ENCODE measurements around the gene CHPF. TPM values are rescaled to one million over a fixed set of nuclear protein-coding genes. Genes with fewer than 3 reads are reported as not detected.

CHPF gene
- total RNA-seq, 2 experiments from 2014 or later, result 6.5 to 7.1 TPM

DNA sequence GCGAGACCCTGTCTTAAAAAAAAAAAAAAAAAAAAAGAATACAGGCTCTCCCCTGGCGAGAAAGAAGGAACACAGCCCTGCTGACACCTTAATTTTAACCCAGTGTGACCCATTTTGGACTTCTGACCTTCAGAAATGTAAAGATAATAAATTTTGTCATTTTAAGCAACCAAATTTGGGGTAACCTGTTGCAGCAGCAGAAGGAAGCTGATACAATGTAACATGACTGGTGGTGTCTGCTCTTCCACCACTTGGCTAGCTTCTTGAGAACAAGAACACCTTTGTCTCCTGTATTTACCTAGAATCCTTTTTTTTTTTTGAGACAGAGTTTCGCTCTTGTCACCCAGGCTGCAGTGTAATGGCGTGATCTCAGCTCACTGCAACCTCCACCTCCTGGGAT, 47.5 kb upstream of the CHPF start:
- Histone ChIP-seq H3K27me3 (ENCODE audit: control insufficient read depth in 1 of 2, insufficient read depth in 2 of 2, low read length in 2 of 2) (no peaks in the 10 kb centered on the region), H3K4me1 (ENCODE audit: insufficient read depth, low read length) (no peaks in the 10 kb centered on the region), H3K4me3 (ENCODE audit: low read length) (no peak overlapping the region), H3K9me3 (ENCODE audit: control insufficient read depth in 1 of 2, insufficient read depth in 1 of 2, low read length in 2 of 2) (no peaks in the 10 kb centered on the region), H3K36me3 (ENCODE audit: insufficient read depth, low read length) (no peaks in the 10 kb centered on the region), H3K27ac (ENCODE audit: low read depth in 1 of 2, low read length in 2 of 2) (no peak overlapping the region)
- no peak for DNase-seq
- CTCF ChIA-PET, result no interaction called here
- no peaks in the 10 kb centered on the region for H3K36me3 Mint-ChIP-seq (ENCODE audit: low read depth)
- intact Hi-C loops (cut with DNase I, micrococcal nuclease), result loop anchor here in 1 of 2 experiments (5.0 to 10.0 kb wide), 2 partner anchors 89 to 416 kb away; partner anchors contain the start of genes CNPPD1, RETREG2 and SLC23A3
- no peak for ATAC-seq (ENCODE audit: poor library complexity)
- peaks cover 32% of the 10 kb centered on the region for H3K27me3 Mint-ChIP-seq
- H3K9me3 Mint-ChIP-seq, result no peaks in the 10 kb centered on the region
- TF ChIP-seq, protein P1, sequence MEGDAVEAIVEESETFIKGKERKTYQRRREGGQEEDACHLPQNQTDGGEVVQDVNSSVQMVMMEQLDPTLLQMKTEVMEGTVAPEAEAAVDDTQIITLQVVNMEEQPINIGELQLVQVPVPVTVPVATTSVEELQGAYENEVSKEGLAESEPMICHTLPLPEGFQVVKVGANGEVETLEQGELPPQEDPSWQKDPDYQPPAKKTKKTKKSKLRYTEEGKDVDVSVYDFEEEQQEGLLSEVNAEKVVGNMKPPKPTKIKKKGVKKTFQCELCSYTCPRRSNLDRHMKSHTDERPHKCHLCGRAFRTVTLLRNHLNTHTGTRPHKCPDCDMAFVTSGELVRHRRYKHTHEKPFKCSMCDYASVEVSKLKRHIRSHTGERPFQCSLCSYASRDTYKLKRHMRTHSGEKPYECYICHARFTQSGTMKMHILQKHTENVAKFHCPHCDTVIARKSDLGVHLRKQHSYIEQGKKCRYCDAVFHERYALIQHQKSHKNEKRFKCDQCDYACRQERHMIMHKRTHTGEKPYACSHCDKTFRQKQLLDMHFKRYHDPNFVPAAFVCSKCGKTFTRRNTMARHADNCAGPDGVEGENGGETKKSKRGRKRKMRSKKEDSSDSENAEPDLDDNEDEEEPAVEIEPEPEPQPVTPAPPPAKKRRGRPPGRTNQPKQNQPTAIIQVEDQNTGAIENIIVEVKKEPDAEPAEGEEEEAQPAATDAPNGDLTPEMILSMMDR (IDR thresholded peaks at IDR 0.05), result no peak
- H3K4me1 Mint-ChIP-seq (ENCODE audit: low read depth), result no peaks in the 10 kb centered on the region
- H3K4me3 Mint-ChIP-seq, result no peak overlapping the region
- H3K27ac Mint-ChIP-seq, result no peak overlapping the region
- POLR2A ChIA-PET, result no interaction called here

DNA sequence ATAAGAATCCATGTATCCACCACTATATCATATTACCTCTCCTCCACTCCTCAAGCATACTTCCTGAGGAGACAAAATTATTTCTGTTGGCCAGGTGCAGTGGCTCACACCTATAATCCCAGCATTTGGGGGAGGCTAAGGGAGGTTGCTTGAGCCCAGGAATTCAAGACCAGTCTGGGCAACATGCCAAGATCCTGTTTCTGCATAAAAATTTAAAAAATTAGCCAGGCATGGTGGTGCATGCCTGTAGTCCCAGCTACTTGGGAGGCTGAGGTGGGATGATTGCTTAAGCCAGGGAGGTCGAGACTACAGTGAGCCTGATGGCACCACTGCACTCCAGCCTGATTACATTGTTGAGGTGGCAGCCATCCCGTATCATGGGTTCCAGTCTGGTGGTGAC, 37.7 kb upstream of the CHPF start:
- no peaks in the 10 kb centered on the region for H3K9me3 ChIP-seq (ENCODE audit: control insufficient read depth in 1 of 2, insufficient read depth in 1 of 2, low read length in 2 of 2)
- Mint-ChIP-seq H3K36me3 (ENCODE audit: low read depth) (no peaks in the 10 kb centered on the region), H3K27me3 (peaks cover 33% of the 10 kb centered on the region), H3K27ac (no peak overlapping the region), H3K4me1 (ENCODE audit: low read depth) (no peaks in the 10 kb centered on the region), H3K4me3 (no peak overlapping the region), H3K9me3 (no peaks in the 10 kb centered on the region)
- ChIA-PET POLR2A (no interaction called here), CTCF (no interaction called here)
- intact Hi-C loops (cut with DNase I, micrococcal nuclease), result no loop called here
- TF ChIP-seq, protein P1 (IDR thresholded peaks at IDR 0.05), result no peak
- H3K4me3 ChIP-seq (ENCODE audit: low read length), result no peak overlapping the region
- no peak for DNase-seq
- ATAC-seq (ENCODE audit: poor library complexity), result no peak
- no peaks in the 10 kb centered on the region for H3K4me1 ChIP-seq (ENCODE audit: insufficient read depth, low read length)
- no peaks in the 10 kb centered on the region for H3K36me3 ChIP-seq (ENCODE audit: insufficient read depth, low read length)
- H3K27ac ChIP-seq (ENCODE audit: low read depth in 1 of 2, low read length in 2 of 2), result no peak overlapping the region
- H3K27me3 ChIP-seq (ENCODE audit: control insufficient read depth in 1 of 2, insufficient read depth in 2 of 2, low read length in 2 of 2), result peaks cover 0 to 7% of the 10 kb centered on the region in 2 experiments

DNA sequence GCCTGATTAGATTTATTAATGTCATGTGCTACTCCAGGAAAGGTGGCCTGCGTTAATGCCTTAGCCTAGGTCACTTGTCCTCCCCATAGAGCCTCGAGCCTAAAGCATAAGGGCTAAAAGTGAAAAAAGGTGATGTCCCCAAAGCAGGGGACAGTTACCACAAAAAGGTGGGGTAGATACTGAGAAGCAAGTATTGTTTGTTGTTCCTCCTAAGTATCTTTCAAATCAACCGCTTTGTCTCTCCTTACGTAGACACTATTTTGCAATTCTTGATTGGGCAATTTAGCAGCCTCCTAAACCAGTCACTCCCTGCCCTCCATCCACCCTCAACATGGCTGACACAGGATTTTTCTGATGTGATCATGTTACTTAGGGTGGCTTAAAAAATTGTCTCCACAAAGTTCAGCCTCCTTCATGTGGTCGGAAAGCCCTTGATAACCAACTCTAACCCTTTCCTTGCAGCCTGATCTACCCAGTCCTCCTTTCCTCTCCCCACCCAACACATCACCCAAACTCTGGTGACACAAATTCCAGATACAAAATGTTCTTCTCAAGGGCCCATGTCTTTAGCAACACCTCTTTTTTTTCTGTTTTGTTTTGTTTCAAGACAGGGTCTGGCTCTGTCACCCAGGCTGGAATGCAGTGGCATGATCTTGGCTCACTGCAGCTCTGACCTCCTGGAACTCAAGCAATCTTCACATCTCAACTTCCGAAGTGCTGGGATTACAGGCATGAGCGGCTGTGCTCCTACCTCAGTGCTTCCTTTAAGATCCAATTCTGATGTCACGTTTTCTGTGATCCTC, 35.4 kb upstream of the CHPF start:
- H3K4me1 ChIP-seq (ENCODE audit: insufficient read depth, low read length), result no peaks in the 10 kb centered on the region
- ChIA-PET POLR2A (no interaction called here), CTCF (no interaction called here)
- no peaks in the 10 kb centered on the region for H3K36me3 ChIP-seq (ENCODE audit: insufficient read depth, low read length)
- TF ChIP-seq, protein P1 (IDR thresholded peaks at IDR 0.05), result no peak
- intact Hi-C loops (cut with DNase I, micrococcal nuclease), result no loop called here
- H3K4me3 ChIP-seq (ENCODE audit: low read length), result no peak overlapping the region
- no peak for ATAC-seq (ENCODE audit: poor library complexity)
- Mint-ChIP-seq H3K4me1 (ENCODE audit: low read depth) (no peaks in the 10 kb centered on the region), H3K9me3 (no peaks in the 10 kb centered on the region), H3K36me3 (ENCODE audit: low read depth) (no peaks in the 10 kb centered on the region), H3K4me3 (no peak overlapping the region), H3K27ac (no peak overlapping the region), H3K27me3 (peaks cover 39% of the 10 kb centered on the region)
- H3K27me3 ChIP-seq (ENCODE audit: control insufficient read depth in 1 of 2, insufficient read depth in 2 of 2, low read length in 2 of 2), result peaks cover 0 to 13% of the 10 kb centered on the region in 2 experiments
- no peak for DNase-seq
- no peak overlapping the region for H3K27ac ChIP-seq (ENCODE audit: low read depth in 1 of 2, low read length in 2 of 2)
- H3K9me3 ChIP-seq (ENCODE audit: control insufficient read depth in 1 of 2, insufficient read depth in 1 of 2, low read length in 2 of 2), result no peaks in the 10 kb centered on the region

All from CD4-positive, alpha-beta T cell (primary cell).